AG09309 (cell line): Measurements from ENCODE around the gene WNT11.

ENCODE experiments used
- DNase-seq: peaks from one replicate; pipeline ENCODE4 v3.0.0-alpha.2; 2010; ENCODE audit warnings: low read depth
- H3K4me3 ChIP-seq: 2 replicates; pipeline ENCODE4 v1.5.1; 2011; ENCODE audit warnings: mild to moderate bottlenecking, low read depth, low read length, moderate library complexity; ENCODE audit not compliant: control insufficient read depth
- TF ChIP-seq, protein P1 (sequence below): IDR thresholded peaks from 2 replicates; pipeline ENCODE4 v1.5.1; 2011; ENCODE audit warnings: mild to moderate bottlenecking, low read depth, low read length, inconsistent platforms; ENCODE audit not compliant: insufficient read depth, control insufficient read depth; ENCODE audit errors: missing control alignments

The WNT11 gene

GRCh38 chr11:76249195-76249741 lies 43.0 kb upstream of the WNT11 start:
- DNase-seq: no peak
- no peak overlapping the region for H3K4me3 ChIP-seq
- TF ChIP-seq, protein P1, sequence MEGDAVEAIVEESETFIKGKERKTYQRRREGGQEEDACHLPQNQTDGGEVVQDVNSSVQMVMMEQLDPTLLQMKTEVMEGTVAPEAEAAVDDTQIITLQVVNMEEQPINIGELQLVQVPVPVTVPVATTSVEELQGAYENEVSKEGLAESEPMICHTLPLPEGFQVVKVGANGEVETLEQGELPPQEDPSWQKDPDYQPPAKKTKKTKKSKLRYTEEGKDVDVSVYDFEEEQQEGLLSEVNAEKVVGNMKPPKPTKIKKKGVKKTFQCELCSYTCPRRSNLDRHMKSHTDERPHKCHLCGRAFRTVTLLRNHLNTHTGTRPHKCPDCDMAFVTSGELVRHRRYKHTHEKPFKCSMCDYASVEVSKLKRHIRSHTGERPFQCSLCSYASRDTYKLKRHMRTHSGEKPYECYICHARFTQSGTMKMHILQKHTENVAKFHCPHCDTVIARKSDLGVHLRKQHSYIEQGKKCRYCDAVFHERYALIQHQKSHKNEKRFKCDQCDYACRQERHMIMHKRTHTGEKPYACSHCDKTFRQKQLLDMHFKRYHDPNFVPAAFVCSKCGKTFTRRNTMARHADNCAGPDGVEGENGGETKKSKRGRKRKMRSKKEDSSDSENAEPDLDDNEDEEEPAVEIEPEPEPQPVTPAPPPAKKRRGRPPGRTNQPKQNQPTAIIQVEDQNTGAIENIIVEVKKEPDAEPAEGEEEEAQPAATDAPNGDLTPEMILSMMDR: no peak

- no peak for DNase-seq
- H3K4me3 ChIP-seq: no peak overlapping the region
- TF ChIP-seq, protein P1: peak; percentile 19
These were observed 41.9 kb upstream of the WNT11 start for GRCh38 chr11:76248210-76248609.

DNA sequence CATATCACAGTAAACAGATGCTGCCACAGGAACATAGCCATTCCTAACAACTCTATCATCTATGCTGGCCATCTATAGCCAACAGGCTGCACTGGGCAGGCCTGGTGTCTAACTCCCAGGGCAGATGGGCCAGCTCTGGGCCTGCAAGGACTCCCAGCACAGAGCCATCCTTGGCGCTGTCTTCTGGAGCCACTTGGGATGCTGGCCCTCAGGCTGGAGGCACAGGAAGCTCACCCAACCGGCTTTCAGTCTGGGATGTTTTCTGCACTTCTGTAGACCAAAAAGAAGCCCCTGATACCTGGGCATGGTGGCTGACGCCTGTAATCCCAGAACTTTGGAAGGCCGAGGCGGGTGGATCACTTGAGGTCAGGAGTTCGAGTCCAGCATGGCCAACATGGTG lies 40.8 kb upstream of the WNT11 start:
- TF ChIP-seq, protein P1: no peak
- H3K4me3 ChIP-seq: no peak overlapping the region
- no peak for DNase-seq

- DNase-seq: no peak
- TF ChIP-seq, protein P1: no peak
- H3K4me3 ChIP-seq: no peak overlapping the region
These were observed 40.1 kb upstream of the WNT11 start for GRCh38 chr11:76246271-76246933.

DNA sequence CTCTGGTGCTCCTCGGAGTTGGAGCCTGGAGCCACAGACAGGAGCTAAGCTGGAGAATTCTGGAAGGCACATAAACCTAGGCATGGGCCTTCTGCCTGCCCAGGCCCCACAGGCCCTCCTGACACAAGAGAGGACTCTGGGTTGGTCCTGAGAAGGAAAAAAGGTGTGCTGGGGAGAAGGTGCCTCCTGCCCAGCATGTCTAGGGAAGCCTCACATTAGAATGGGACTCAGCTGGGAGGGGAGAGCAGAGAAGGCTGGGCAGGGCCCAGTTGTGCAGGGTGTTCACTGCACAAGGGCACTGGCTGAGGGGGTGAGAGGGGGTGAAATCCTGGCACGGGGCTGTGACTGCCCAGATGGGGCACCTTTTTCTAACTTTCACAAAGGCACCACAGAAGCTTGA lies 39.4 kb upstream of the WNT11 start:
- no peak for DNase-seq
- H3K4me3 ChIP-seq: no peak overlapping the region
- TF ChIP-seq, protein P1: no peak

GRCh38 chr11:76244316-76244851 lies 38.1 kb upstream of the WNT11 start:
- TF ChIP-seq, protein P1: no peak
- DNase-seq: no peak
- H3K4me3 ChIP-seq: no peak overlapping the region
